AG10803 (cell line): ENCODE results near the gene POLR1E.
A peak's percentile ranks its signal among the peaks of the same experiment; 100 is the strongest.

Experiments
- DNase-seq: peaks from one replicate; pipeline ENCODE4 v3.0.0; 2010; ENCODE audit warnings: low read depth
- H3K4me3 ChIP-seq: 2 replicates; pipeline ENCODE4 v1.5.1; 2011; ENCODE audit warnings: mild to moderate bottlenecking, low read length, control low read depth
- CTCF ChIP-seq: conservative IDR thresholded peaks from 2 replicates; pipeline ENCODE4 v1.5.1; 2011; ENCODE audit warnings: mild to moderate bottlenecking, low read length, control low read depth, inconsistent platforms

The POLR1E gene

GRCh38 chr9:37452611-37453010 lies 33.1 kb upstream of the POLR1E start:
- no peak for TF ChIP-seq CTCF
- H3K4me3 ChIP-seq, result no peak overlapping the region
- no peak for DNase-seq

- TF ChIP-seq CTCF, result no peak
- DNase-seq, result no peak
Observed at GRCh38 chr9:37453827-37454226, 31.9 kb upstream of the POLR1E start.

GRCh38 chr9:37454238-37454637 lies 31.5 kb upstream of the POLR1E start:
- no peak for DNase-seq
- no peak for TF ChIP-seq CTCF
- no peak overlapping the region for H3K4me3 ChIP-seq

More at GRCh38 chr9:37453827-37454226, 31.9 kb upstream of the POLR1E start:
- H3K4me3 ChIP-seq, result no peak overlapping the region

- TF ChIP-seq CTCF, result no peak
- no peak overlapping the region for H3K4me3 ChIP-seq
- no peak for DNase-seq
Observed at GRCh38 chr9:37455884-37456647, 29.7 kb upstream of the POLR1E start.

GRCh38 chr9:37456817-37457216 lies 28.9 kb upstream of the POLR1E start:
- DNase-seq, result no peak
- no peak for TF ChIP-seq CTCF

GRCh38 chr9:37464006-37464405 lies 21.7 kb upstream of the POLR1E start:
- no peak for TF ChIP-seq CTCF
- DNase-seq, result no peak
- H3K4me3 ChIP-seq, result peak overlapping the region; percentile 99

More at GRCh38 chr9:37456817-37457216, 28.9 kb upstream of the POLR1E start:
- H3K4me3 ChIP-seq, result no peak overlapping the region

GRCh38 chr9:37464426-37465248 lies 21.1 kb upstream of the POLR1E start:
- H3K4me3 ChIP-seq, result peak overlapping the region; percentile 99
- DNase-seq, result peak; percentile 67
- TF ChIP-seq CTCF, result no peak
